Upper lobe of left lung (tissue), 6 donors: ENCODE data around the gene VGF. TPM values are rescaled to one million over a fixed set of nuclear protein-coding genes. Genes with fewer than 3 reads are reported as not detected.

ENCODE experiments used
- ATAC-seq, 2 donors: fragments of 200-7000 bp; cut with Tn5 transposase; one replicate each; pipeline ENCODE4 v1.9.1; 2022; ENCODE audit warnings: mild to moderate bottlenecking in 2 of 2, moderate library complexity in 2 of 2; ENCODE audit not compliant: low FRiP score in 2 of 2
- DNase-seq, 2 donors: peaks; one replicate each; pipeline ENCODE4 v3.0.0-alpha.2; 2019 to 2020
- H3K27ac ChIP-seq, 4 donors: fragments of 200-600 bp; sonication (generic); one replicate each; pipeline ENCODE4 v1.5.1; 2016 to 2019
- H3K27me3 ChIP-seq, 4 donors: fragments of 200-600 bp; sonication (generic); one replicate each; pipeline ENCODE4 v1.5.1; 2017 to 2019
- H3K36me3 ChIP-seq, 4 donors: fragments of 200-600 bp; sonication (generic); one replicate each; pipeline ENCODE4 v1.5.1; 2016 to 2019
- H3K4me1 ChIP-seq, 4 donors: fragments of 200-600 bp; sonication (generic); one replicate each; pipeline ENCODE4 v1.5.1; 2018 to 2019
- H3K4me3 ChIP-seq, 4 donors: fragments of 200-600 bp; sonication (generic); one replicate each; pipeline ENCODE4 v1.5.1; 2017 to 2019; ENCODE audit warnings: mild to moderate bottlenecking in 2 of 4, moderate library complexity in 1 of 4
- H3K9me3 ChIP-seq, 4 donors: fragments of 200-600 bp; sonication (generic); one replicate each; pipeline ENCODE4 v1.5.1; 2018 to 2019
- CTCF ChIP-seq, 6 experiments: fragments of 450-650 bp in 4 of 6; fragments of 200-600 bp in 2 of 6; sonication (generic) in 2 of 6; IDR thresholded peaks; one replicate each; pipeline ENCODE4 v1.5.1; 2016 to 2019; ENCODE audit warnings: antibody characterized with exemption in 6 of 6
- EP300 ChIP-seq, 4 donors: sonication (generic); formaldehyde crosslinking; IDR thresholded peaks; one replicate each; pipeline ENCODE4 v1.5.1; 2017; ENCODE audit warnings: antibody characterized with exemption in 4 of 4, control low read depth in 2 of 4
- POLR2A ChIP-seq, 4 donors: fragments of 450-650 bp; IDR thresholded peaks; one replicate each; pipeline ENCODE4 v1.5.1; 2016 to 2017; ENCODE audit warnings: antibody characterized with exemption in 4 of 4, mild to moderate bottlenecking in 2 of 4
- POLR2AphosphoS5 ChIP-seq, 2 donors: sonication (generic); formaldehyde crosslinking; IDR thresholded peaks; one replicate each; pipeline ENCODE4 v1.5.1; 2017; ENCODE audit warnings: antibody characterized with exemption in 2 of 2
- WGBS, 2 donors: methylation state at CpG; one replicate each; pipeline ENCODE4 v1.1.5; 2017 to 2018; 5-methylcytosine and 5-hydroxymethylcytosine counted together
- total RNA-seq, 6 donors: library from RNA; depleted of rRNA in 4 of 6; stranded (reverse); fragments of >200 nt in 4 of 6; gene quantifications; one replicate each; pipeline versions ENCODE4 v1.1.0 to v1.2.1, GENCODE V29; 2016 to 2021
- donor health status: DM: no; HTN: no; CAD: no; lungs with moderate emphysema.
- donor health status: DM: no; HTN: yes; CAD: no; lungs with severe emphysema.

The VGF gene
- total RNA-seq, 6 donors from 2014 or later = 0.24 to 0.33 TPM; not detected in 4

DNA sequence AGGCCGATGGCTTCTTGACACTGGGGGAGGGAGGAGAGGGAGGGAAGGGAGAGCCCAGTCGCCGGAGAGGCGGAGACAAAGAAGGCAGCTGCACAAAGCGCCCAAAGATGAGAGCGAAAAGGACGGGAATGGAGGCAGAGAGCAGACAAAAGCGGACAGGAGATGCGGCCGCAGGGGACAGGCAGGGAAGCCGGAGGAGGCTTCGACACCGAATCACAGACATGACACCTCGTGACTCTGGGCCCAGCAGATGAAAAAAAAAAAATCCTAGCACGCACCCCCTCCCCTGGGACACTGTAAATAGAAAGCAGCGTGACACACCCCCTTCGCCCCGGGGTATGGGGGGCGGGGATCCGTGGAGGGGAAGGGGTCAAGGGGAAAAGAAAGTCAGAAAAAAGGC, 13.7 kb upstream of the VGF start:
- peaks cover 8 to 23% (median 9%) of the 10 kb centered on the region in 4 donors for H3K4me1 ChIP-seq
- H3K4me3 ChIP-seq = no peak overlapping the region
- no peaks in the 10 kb centered on the region for H3K9me3 ChIP-seq
- no peak for DNase-seq
- 2% methylated on average over 19 to 20 of the region's 20 CpGs for WGBS, 2 donors
- TF ChIP-seq CTCF (IDR thresholded peaks at IDR 0.05) = no peak
- no peak for TF ChIP-seq POLR2AphosphoS5 (IDR thresholded peaks at IDR 0.05)
- no peak for TF ChIP-seq EP300 (IDR thresholded peaks at IDR 0.05)
- TF ChIP-seq POLR2A (IDR thresholded peaks at IDR 0.05) = no peak
- H3K36me3 ChIP-seq = no peaks in the 10 kb centered on the region
- H3K27me3 ChIP-seq = peaks cover 3 to 46% (median 33%) of the 10 kb centered on the region in 4 donors
- no peak for ATAC-seq
- no peak overlapping the region for H3K27ac ChIP-seq

GRCh38 chr7:101177644-101178043, 12.3 kb upstream of the VGF start:
- H3K4me1 ChIP-seq = peaks cover 18 to 38% (median 21%) of the 10 kb centered on the region in 4 donors
- 75 to 100% methylated on average over 1 to 2 of the region's 2 CpGs for WGBS, 2 donors
- DNase-seq (no peak), ATAC-seq (no peak)
- no peak for TF ChIP-seq POLR2AphosphoS5 (IDR thresholded peaks at IDR 0.05)
- no peak for TF ChIP-seq POLR2A (IDR thresholded peaks at IDR 0.05)
- no peak for TF ChIP-seq EP300 (IDR thresholded peaks at IDR 0.05)
- TF ChIP-seq CTCF (IDR thresholded peaks at IDR 0.05) = no peak
- H3K36me3 ChIP-seq = no peaks in the 10 kb centered on the region
- no peak overlapping the region for H3K4me3 ChIP-seq
- peaks cover 3 to 61% (median 47%) of the 10 kb centered on the region in 4 donors for H3K27me3 ChIP-seq
- H3K9me3 ChIP-seq = no peaks in the 10 kb centered on the region
- no peak overlapping the region for H3K27ac ChIP-seq

DNA sequence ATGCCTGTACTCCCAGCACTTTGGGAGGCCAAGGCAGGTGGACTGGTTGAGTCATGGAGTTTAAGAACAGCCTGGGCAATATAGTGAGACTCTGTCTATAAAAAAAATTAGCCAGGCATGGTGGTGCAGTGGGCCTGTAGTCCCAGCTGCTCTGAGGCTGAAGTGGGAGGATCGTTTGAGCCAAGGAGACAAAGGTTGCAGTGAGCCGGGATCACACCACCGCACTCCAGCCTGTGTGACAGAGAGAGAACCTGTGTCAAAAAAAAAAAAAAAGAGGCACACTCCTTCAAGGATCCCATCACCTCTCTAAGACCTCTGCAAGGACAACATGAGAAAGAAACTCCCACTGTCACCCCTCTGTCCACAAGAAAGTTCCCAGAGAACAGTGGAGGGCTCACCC, 10.3 kb upstream of the VGF start:
- no peak overlapping the region for H3K4me3 ChIP-seq

DNA sequence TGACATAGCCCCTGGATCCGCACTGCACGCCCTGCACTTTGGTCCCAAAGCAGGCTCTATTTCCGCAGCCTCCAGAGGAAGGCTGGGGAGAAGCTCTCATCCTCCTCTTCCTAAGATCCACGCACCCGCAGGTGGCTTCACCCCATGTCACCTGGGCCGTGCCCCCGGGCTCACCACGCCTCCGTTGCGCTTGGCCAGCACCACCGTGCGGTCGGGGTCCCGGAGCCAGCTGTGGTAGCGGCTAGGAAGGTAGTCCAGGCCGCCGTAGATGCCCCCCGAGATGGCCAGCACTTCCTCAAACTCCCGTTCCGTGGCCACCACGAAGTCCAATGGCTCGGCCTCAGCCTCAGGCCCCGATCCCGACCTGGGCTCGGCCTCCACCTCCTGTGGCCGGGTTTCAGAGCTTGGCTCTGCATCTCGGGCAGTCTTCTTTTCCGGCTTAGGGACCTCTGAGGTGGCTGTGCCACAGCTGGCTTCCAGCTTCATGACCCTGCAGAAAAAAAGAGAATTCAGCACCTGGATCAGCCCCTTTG, 9.0 kb upstream of the VGF start:
- Histone ChIP-seq H3K4me1 (peaks cover 23 to 52% (median 27%) of the 10 kb centered on the region in 4 donors), H3K27me3 (peaks cover 0 to 74% (median 52%) of the 10 kb centered on the region in 4 donors), H3K4me3 (no peak overlapping the region), H3K9me3 (no peaks in the 10 kb centered on the region), H3K36me3 (no peaks in the 10 kb centered on the region), H3K27ac (no peak overlapping the region)
- 6 to 8% methylated on average over 8 to 23 of the region's 28 CpGs for WGBS, 2 donors
- ATAC-seq = no peak
- TF ChIP-seq POLR2A (IDR thresholded peaks at IDR 0.05) (no peak), CTCF (IDR thresholded peaks at IDR 0.05) (no peak), EP300 (IDR thresholded peaks at IDR 0.05) (no peak), POLR2AphosphoS5 (IDR thresholded peaks at IDR 0.05) (no peak)
- peak in 1 of 2 donors; percentile 73 for DNase-seq

More for the DNA sequence above, 10.3 kb upstream of the VGF start:
- no peak overlapping the region for H3K27ac ChIP-seq
- 38 to 51% methylated on average over 3 of the region's 3 CpGs for WGBS, 2 donors
- no peak for ATAC-seq
- peaks cover 3 to 74% (median 59%) of the 10 kb centered on the region in 4 donors for H3K27me3 ChIP-seq
- H3K36me3 ChIP-seq = no peaks in the 10 kb centered on the region
- no peak for DNase-seq
- H3K4me1 ChIP-seq = peaks cover 26 to 52% (median 29%) of the 10 kb centered on the region in 4 donors
- no peak for TF ChIP-seq POLR2AphosphoS5 (IDR thresholded peaks at IDR 0.05)
- TF ChIP-seq CTCF (IDR thresholded peaks at IDR 0.05) = no peak
- H3K9me3 ChIP-seq = no peaks in the 10 kb centered on the region

GRCh38 chr7:101173752-101174244, 8.4 kb upstream of the VGF start:
- ATAC-seq (peak in 1 of 2 donors; percentile 54), DNase-seq (peak in 1 of 2 donors; percentile 52)
- no peaks in the 10 kb centered on the region for H3K36me3 ChIP-seq
- 5% methylated on average over 16 of the region's 16 CpGs for WGBS, 2 donors
- H3K27ac ChIP-seq = no peak overlapping the region
- H3K4me3 ChIP-seq = peak overlapping the region in 2 of 4 donors; percentile 16 to 17
- no peaks in the 10 kb centered on the region for H3K9me3 ChIP-seq
- no peak for TF ChIP-seq POLR2A (IDR thresholded peaks at IDR 0.05)
- no peak for TF ChIP-seq EP300 (IDR thresholded peaks at IDR 0.05)
- no peak for TF ChIP-seq CTCF (IDR thresholded peaks at IDR 0.05)
- no peak for TF ChIP-seq POLR2AphosphoS5 (IDR thresholded peaks at IDR 0.05)
- peaks cover 0 to 75% (median 53%) of the 10 kb centered on the region in 4 donors for H3K27me3 ChIP-seq
- peaks cover 20 to 47% (median 27%) of the 10 kb centered on the region in 4 donors for H3K4me1 ChIP-seq
